NCI-H510A treated with DMSO at 0.1 percent for 48 hours (cell line): ENCODE data around the gene ERF.
A peak's percentile ranks its signal among the peaks of the same experiment; 100 is the strongest.
"Not testable (repeated sequence)": the region's sequence is repeated elsewhere in the genome, so short reads cannot be mapped to it uniquely, and the experiment has no call there.

Experiments
- DNase-seq: peaks from one replicate; lab custom pipeline; 2025; lab: John Stamatoyannopoulos, UW

The ERF gene

DNA sequence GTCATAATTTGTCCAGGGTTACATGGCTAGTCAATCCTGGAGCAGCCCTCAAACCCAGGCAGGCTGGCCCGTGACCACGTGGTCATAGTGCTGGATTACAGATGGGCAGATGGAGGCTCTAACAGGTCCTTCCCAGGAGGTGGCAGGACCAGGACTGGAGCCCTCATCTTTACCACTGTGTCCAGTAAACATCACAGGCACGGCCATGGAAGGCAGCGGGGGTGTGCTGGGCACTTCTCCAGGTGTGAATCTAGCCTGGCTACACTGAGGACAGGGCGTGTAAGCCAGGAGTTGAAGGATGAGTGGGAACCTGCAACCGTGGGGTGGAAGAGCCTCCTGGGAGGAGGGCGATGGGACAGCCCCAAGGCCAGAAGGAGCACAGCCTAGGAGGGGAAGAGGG lies 20.2 kb upstream of the ERF start:
- no peak for DNase-seq

DNA sequence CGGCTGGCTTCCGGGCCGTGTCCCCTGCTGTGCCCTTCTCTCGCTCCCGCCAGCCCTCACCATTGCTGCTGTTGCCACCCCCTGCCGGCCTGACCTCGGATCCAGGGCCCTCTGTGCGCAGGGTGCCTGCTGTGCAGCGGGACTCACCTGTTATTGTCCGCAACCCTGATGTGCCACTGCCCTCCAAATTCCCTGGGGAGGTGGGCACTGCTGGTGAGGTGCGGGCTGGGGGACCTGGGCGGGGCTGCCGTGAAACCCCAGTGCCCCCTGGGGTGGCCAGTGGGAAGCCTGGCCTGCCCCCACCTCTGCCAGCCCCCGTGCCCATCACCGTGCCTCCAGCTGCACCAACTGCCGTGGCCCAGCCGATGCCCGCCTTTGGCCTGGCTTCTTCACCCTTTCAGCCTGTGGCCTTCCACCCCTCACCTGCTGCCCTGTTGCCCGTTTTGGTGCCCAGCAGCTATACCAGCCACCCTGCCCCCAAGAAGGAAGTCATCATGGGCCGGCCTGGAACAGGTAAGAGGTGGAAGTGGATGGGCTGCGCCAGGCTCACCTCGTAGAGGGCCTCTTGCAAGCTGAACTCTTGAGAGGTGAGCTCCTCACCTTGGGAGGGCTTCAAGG lies 19.2 kb upstream of the ERF start:
- DNase-seq = no peak

DNA sequence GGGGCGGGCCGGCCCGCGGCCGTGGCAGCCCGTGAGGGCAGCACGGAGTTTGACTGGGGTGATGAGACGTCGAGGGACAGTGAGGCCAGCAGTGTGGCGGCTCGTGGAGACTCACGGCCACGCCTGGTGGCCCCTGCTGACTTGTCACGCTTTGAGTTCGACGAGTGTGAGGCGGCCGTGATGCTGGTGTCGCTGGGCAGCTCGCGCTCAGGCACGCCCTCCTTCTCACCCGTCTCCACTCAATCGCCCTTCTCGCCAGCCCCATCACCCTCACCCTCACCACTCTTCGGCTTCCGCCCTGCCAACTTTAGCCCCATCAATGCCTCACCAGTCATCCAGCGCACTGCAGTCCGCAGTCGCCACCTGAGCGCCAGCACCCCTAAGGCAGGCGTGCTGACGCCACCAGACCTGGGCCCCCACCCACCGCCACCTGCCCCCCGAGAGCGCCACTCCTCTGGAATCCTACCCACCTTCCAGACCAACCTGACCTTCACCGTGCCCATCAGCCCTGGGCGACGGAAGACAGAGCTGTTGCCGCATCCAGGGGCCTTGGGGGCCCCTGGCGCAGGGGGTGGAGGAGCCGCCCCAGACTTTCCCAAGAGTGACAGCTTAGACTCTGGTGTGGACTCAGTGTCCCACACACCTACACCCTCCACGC lies 18.6 kb upstream of the ERF start:
- no peak for DNase-seq

DNA sequence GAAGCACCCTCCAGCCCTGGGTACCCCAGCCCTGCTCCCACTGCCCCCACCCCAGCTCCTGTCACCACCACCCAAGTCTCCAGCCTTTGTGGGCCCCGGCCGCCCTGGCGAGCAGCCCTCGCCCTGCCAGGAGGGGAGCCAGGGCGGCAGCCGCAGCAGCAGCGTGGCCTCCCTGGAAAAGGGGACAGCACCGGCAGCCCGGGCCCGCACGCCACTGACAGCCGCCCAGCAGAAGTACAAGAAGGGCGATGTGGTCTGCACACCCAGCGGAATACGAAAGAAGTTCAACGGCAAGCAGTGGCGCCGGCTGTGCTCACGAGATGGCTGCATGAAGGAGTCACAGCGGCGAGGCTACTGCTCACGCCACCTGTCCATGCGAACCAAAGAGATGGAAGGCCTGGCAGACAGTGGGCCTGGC lies 18.1 kb upstream of the ERF start:
- no peak for DNase-seq

DNA sequence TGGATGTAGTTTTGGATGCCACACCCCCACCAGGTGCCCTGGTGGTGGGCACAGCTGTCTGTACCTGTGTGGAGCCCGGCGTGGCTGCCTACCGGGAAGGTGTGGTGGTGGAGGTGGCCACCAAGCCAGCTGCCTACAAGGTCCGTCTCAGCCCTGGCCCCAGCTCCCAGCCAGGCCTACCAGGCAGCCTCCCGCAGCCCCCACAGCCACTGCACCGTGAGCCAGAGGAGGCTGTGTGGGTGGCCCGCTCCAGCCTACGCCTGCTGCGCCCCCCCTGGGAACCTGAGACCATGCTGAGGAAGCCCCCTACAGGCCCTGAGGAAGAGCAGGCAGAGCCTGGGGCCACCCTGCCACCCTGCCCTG lies 17.6 kb upstream of the ERF start:
- no peak for DNase-seq

DNA sequence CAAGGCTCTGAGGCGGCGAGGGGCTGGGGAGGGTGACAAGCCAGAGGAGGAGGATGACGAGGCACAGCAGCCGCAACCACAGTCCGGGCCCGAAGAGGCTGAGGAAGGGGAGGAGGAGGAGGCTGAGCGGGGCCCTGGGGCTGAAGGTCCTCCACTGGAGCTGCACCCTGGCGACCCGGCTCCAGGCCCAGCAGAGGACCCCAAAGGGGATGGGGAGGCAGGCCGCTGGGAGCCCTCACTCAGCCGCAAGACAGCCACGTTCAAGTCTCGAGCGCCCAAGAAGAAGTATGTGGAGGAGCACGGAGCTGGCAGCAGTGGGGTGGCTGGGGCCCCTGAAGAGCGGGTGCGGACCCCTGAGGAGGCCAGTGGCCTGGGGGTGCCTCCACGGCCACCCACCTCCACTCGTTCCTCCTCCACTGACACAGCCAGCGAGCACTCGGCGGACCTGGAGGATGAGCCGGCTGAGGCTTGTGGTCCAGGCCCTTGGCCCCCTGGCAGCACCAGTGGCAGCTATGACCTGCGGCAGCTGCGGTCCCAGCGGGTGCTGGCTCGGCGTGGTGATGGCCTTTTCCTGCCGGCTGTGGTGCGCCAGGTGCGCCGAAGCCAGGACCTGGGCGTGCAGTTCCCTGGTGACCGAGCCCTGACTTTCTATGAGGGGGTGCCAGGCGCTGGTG lies 17.1 kb upstream of the ERF start:
- DNase-seq = no peak

DNA sequence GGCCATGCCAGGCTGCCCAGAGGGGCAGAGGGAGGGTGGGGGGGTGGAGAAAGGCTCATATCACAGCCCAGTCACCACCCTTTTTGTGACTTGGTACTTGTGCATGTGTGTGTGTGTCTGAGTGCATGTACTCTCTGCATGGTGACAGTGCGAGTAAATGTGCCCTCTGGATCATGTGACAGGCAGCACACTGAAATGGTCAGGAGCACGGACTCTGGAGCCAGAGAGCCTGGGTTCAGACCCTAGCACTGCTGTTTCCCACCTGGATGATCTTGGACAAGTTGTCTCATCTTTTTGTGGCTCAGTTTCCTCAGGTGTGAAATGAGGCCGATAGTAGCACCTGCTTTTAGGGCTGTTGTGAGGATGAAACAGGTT lies 16.1 kb upstream of the ERF start:
- no peak for DNase-seq

DNA sequence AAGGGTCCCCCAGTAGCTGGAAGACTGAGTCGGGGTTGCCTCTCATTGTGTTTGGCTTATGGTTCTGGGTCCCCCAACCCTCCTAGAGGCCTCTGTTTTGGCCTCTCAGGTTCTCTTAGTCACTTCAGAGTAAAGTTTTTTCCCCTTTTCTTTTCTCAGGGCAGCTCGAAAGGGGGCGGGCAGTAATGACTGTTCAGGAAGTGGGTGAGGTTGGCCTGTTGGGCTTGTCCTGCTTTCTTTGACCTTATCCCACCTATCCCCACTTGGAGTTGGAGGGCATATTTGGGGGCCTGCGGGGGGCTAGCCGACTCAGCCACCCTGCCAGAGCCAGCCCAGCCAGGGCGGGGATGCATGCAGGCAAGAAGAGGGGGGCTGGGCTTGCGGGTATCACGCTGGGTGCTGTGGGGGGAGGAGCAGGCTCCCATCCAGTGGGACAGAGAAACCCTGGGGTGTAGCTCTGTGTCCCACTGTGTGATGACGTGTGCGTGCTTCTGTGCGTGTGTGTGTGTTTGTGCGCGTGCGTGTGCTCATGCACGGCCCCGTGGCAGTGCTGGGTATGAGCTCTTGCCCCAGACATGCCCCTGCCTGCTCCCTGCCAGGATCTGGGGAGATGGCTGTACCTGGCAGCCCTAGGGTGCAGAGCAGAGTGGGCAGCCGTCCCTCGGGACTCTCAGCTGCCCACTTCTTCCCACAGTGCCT lies 15.6 kb upstream of the ERF start:
- no peak for DNase-seq

DNA sequence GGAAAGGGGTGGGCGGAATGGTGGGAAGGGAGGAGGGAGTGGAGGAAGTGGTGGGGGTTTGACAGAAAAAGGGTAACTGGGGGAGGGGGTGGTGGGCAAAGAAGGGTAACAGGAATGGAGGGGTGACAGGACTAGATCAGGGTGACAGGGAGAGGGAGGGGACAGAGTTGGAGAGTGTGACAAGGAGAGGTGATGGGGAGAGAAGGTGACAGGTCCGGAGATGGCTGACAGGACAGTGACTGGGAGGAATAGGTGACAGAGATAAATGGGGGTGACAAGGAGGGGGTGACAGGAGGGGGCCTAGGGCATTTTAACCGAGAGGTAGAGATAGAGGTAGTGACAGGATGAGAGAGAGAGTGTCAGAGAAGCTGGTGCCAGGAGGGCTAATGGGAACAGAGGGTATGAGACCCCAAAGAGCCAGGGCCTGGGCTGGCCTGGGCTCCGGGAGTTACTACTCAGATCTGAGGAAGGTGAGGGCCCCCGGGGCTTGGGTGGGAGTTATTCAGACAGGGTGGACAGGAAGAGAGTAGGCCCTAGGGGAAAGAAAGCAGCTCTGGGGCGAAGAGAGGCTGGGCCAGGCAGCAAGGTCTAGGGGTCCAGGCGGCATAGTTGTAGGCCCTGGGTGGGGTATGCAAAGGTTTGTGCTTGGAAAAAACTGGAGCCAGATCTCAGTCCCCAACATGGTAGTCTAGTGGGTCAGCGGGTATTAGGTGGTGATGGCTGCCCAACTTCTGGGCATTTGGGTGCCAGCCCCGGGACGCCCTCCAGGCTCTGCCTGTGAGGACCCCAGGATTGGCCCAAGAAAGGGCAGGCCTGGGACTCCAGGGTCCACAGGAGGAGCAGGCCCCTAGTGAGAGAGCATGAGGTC lies 14.8 kb upstream of the ERF start:
- DNase-seq = no peak

DNA sequence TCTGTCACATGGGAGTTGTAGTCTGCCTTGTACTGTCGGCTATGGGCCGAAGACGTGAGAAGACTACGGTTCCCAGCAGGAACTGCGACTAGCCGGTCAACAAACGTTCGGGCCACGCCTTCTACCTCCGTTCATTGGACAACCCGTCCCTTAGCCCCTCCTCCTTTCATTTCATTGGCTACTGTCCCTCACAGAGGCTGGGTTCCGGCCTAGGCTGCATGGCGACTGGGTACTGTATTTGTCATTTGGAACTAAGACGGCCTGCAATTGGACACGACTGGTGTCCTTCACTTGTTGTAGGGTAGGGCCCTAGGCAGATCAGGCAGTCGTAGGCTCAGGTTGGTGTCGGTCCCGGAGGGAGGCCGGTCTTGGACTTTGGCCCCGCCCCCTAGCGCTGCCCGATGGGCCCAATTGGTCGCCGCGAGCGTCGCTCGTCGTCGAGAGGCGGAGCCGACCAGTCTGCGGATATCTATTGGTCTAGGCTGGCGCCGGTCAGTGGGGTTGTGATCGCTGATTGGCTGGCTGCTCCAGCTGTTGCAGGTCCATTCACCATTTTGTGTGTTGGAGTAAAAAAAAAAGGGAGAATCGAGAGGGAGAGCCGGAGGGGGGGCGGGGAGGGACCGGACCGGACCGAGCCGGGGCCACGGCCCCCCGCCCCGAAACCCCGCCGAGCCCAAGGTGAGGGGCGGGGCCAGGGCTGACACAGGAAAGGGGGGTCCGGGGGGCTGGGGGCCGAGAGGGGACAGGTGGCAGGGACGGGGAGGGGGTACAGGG lies 14.0 kb upstream of the ERF start, which contains the start of gene CIC:
Gene CIC (plus strand): TSS at position 549 of the 774 bp plus-strand sequence. CDS start 2,532 bp downstream, outside the sequence.
- peak; percentile 99 for DNase-seq

DNA sequence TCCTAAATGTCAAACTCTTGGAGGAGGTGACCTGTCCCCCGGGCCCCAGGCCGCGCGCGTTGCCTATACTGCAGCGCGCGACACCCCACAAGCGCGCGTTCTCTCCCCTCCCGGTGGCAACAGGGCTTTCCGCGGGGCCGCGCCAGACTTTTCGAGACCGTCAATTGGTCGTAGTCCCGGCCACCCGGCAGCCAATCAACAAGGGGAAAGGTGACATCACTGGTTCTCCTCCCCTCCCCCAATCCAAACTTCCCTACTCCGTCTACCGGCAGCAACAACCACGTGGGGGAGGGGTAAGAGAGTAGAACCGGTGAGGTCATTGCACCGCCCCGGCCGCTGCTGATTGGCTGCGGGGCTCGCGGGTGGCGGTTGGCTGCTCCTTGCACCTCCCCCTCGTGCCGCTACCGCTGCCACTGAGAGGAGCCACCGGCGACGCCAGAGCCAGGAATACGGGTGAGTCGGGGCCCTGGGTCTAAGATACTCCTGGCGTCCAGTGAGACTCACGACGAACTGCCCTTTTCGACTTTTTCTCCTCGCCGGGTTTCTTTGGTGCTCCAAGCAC lies 13.3 kb upstream of the ERF start:
- DNase-seq = peak; percentile 99

DNA sequence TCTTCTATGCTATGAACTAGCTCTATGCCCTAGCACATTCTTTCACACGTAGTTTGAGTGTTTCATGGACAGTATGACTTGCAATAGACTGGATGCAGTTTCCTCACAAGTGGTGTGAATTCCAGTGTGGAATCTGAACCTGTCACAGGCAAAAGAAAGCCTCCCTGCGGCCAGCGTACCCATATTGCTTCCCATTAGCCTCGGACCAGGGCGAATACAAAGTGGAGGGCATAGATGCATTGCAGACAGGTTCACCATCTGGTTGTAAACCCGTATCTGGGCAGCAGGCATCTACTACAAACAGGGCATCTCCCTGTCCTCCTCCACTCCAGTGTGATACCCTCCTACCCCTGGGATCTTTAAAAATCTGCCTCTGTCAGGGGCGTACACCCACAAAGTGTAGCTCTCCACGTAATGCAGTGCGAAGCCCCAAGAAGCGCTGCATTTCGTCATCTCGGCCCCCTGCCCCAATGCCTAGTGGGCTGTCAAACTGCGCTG lies 12.8 kb upstream of the ERF start:
- DNase-seq = no peak

DNA sequence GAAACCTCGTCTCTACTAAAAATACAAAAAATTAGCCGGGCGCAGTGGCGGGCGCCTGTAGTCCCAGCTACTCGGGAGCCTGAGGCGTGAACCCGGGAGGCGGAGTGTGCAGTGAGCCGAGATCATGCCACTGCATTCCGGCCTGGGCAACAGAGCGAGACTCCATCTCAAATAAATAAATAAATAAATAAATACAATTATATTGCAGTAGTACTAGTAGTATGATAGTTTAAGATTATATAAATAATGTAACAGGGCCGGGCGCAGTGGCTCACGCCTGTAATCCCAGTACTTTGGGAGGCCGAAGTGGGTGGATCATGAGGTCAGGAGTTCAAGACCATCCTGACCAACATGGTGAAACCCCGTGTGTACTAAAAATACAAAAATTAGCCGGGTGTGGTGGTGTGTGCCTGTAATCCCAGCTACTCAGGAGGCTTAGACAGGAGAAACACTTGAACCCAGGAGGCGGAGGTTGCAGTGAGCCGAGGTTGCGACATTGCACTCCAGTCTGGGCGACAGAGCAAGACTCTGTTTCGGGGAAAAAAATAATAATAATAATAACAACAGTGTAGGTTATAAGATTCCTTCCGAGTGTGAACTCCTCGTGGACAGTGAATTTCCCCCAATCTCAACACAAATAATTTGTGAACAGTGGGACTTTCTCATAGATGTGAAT lies 12.1 kb upstream of the ERF start:
- DNase-seq = not testable (repeated sequence)

DNA sequence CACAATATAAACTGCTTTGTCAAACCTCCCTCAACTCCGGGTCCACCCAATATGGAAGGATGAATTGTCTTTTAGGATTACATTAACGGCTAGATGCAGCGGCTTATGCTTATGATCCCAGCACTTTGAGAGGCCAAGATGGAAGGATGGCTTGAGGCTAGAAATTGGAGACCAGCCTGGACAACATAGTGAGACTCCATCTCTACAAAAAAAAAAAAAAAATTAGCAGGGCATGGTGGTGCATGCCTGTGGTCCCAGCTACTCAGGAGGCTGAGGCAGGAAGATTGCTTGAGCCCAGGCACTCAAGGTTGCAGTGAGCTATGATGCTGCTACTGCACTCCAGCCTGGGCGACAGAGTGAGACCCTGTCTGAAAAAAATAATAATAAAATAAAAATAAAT lies 11.2 kb upstream of the ERF start:
- not testable (repeated sequence) for DNase-seq

DNA sequence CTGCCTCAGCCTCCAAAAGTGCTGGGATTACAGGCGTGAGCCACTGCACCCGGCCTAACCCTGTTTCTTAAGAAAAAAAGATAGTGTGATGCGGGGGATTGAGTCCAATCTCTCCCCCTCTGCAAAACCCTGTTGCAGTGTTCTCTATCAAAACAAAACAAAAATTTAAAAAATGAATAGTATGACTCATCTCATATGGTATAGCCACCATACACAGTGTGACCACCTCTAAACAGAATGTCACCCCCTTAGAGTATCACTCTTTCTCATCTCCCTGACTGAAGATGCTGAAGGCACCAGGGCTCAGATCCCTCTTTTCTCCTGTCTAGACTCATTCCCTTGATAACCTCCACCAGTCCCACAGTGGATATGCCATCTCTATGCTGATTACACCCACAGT lies 6.8 kb upstream of the ERF start:
- no peak for DNase-seq

DNA sequence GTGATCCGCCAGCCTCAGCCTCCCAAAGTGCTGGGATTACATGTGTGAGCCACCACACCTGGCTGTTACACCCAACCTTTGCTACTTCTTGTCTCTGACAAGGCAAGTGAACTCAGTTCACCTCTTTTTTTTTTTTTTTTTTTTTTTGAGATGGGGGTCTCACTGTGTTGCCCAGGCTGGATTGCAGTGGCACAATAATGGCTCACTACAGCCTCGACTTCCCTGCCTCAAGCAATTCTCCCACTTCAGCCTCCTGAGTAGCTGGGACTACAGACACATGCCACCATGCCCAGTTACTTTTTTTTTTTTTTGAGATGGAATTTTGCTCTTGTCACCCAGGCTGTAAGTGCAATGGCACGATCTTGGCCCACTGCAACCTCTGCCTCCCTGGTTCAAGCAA lies 2.9 kb upstream of the ERF start:
- DNase-seq = not testable (repeated sequence)

DNA sequence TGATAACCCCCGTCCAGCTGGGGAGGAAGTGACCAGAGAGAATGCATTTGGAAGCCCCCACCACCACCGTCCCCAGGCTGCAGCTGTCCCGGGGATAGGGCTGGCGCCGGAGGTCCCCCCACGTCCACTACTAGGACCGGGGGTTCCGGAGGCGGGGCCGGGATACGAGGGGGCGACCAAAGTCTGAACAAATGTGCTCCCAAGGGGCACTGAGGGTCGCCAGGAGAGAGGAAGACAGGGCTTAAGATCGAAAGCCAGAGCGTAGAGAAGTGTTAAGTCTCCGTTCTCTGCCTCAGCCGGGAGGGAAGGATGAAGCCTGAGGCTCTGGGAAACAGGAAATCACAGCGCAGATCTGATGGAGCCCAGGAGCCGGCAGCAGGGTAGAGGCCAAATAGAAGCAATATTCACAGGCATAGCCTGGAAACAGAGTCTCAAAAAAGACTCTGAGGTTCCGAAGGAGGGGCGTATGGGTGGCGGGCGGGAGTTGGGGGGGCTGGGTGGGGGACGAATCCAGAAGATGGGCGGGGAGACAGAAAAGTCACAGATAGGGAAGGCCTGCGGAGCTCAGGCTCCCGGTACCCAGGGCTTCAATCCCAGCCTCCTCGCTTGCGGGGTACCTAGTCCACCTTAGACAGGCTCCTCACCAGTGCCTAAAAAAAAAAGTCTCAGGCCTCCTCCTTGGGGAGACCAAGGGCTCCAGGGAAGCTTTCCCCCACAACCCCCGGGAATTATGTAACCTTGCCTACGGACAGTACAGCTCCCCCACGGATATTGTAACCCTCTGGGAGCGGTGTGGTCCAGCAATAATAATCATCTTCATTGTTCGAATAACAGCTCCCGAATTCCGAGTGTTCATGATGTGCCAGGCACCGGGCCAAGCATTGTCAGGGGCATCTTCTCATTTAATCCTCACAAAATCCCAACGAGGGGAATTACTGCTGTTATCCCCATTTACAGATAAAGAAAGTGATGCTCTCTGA lies 1.1 kb upstream of the ERF start:
- DNase-seq = peak; percentile 40

DNA sequence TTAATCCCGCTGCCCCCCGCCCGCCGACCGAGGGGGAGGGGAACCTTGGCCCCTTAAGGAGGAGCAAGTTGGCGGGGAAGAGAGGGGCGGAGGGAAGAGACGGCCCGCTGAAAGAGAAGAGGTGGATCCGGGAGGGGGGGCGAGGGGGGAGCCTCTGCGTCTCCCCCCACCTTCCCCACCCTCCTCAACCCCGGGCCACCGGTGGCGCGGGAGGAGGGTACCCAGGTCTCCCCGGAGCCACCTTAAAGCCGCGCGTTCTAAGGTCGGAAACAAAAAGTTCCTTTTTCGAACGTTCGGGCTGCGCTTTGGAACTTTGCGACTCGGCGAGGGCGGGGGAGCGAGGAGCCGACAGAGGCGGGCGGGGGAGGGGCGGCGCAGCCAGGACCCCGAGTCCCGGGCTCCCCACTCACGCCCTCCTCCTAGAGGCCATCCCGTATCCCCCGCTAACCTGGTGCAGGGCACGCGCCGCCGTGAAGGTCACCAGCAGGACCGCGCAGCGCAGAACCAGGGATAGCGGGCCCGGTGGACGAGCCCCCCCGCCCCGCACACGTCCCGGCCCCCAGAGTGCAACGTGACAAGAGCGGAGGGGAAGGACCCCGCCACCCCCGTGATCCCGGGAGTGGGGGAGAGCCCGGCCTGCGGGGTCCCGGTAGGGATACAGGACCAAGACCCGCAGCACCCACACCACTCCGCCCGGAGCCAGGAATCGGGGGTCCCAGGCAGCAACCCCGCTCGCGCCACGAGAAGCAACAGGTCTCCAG lies 659 bp downstream of the ERF start:
- peak; percentile 43 for DNase-seq
